Keratinocyte (primary cell): ENCODE measurements around the gene AMY1C. TPM values are rescaled to one million over a fixed set of nuclear protein-coding genes. Genes with fewer than 3 reads are reported as not detected.

ENCODE experiments used
- DNase-seq: peaks from one replicate; pipeline ENCODE4 v3.0.0-alpha.2; 2011; ENCODE audit warnings: low read depth, missing footprints, low spot score
- FAIRE-seq: peaks from 2 replicates; lab custom pipeline; 2011; peaks lifted over from hg19 to GRCh38; lab: Jason Lieb, UNC
- H2AFZ ChIP-seq: 2 replicates; pipeline ENCODE4 v1.6.0; 2012; ENCODE audit warnings: low read length, control low read depth, inconsistent platforms; ENCODE audit not compliant: control insufficient read depth
- H3K27ac ChIP-seq: 2 replicates; pipeline ENCODE4 v1.5.1; 2011; ENCODE audit warnings: low read length; ENCODE audit not compliant: control insufficient read depth, insufficient read depth
- H3K27me3 ChIP-seq: 3 replicates; pipeline ENCODE4 v1.6.0; 2011; ENCODE audit warnings: low read length; ENCODE audit not compliant: control insufficient read depth, insufficient read depth; ENCODE audit errors: extremely low read depth
- H3K36me3 ChIP-seq, 2 experiments: 2 replicates in 1 of 2; 3 replicates in 1 of 2; pipeline ENCODE4 v1.5.1; 2011; ENCODE audit warnings: low read length in 2 of 2, mild to moderate bottlenecking in 1 of 2; ENCODE audit not compliant: control insufficient read depth in 2 of 2, insufficient read depth in 2 of 2; ENCODE audit errors: extremely low read depth in 1 of 2
- H3K4me1 ChIP-seq: 3 replicates; pipeline ENCODE4 v1.5.1; 2011; ENCODE audit warnings: low read length; ENCODE audit not compliant: control insufficient read depth, insufficient read depth; ENCODE audit errors: extremely low read depth
- H3K4me2 ChIP-seq: 3 replicates; pipeline ENCODE4 v1.6.0; 2011; ENCODE audit warnings: low read depth, low read length; ENCODE audit not compliant: control insufficient read depth, insufficient read depth; ENCODE audit errors: extremely low read depth
- H3K4me3 ChIP-seq, 3 experiments: fragments of 200-600 bp in 1 of 3; sonication (generic) in 1 of 3; 2 replicates in 2 of 3; 3 replicates in 1 of 3; pipeline ENCODE4 v1.5.1; 2011 to 2016; ENCODE audit warnings: low read length in 3 of 3, mild to moderate bottlenecking in 3 of 3, control low read depth in 2 of 3, inconsistent platforms in 1 of 3, low read depth in 1 of 3, mixed read lengths in 1 of 3, mixed run types in 1 of 3, moderate library complexity in 1 of 3; ENCODE audit not compliant: control insufficient read depth in 2 of 3, insufficient read depth in 2 of 3; ENCODE audit errors: extremely low read depth in 1 of 3
- H3K79me2 ChIP-seq: 2 replicates; pipeline ENCODE4 v1.6.0; 2012; ENCODE audit warnings: low read length; ENCODE audit not compliant: control insufficient read depth, insufficient read depth
- H3K9ac ChIP-seq: 3 replicates; pipeline ENCODE4 v1.6.0; 2011; ENCODE audit warnings: low read length; ENCODE audit not compliant: control insufficient read depth, insufficient read depth; ENCODE audit errors: extremely low read depth
- H3K9me1 ChIP-seq: 3 replicates; pipeline ENCODE4 v1.6.0; 2011; ENCODE audit warnings: low read length; ENCODE audit not compliant: control insufficient read depth, insufficient read depth; ENCODE audit errors: extremely low read depth
- H3K9me3 ChIP-seq: 2 replicates; pipeline ENCODE4 v1.5.1; 2012; ENCODE audit warnings: low read depth, low read length; ENCODE audit not compliant: control insufficient read depth
- H4K20me1 ChIP-seq: 3 replicates; pipeline ENCODE4 v1.6.0; 2011; ENCODE audit warnings: low read length; ENCODE audit not compliant: control insufficient read depth, insufficient read depth; ENCODE audit errors: extremely low read depth
- EZH2 ChIP-seq: IDR thresholded peaks from one replicate; pipeline ENCODE4 v1.6.1; 2012; ENCODE audit warnings: inconsistent platforms, mild to moderate bottlenecking, low read length, moderate library complexity
- dilution Hi-C: fragments of 300-500 bp; cut with MboI; formaldehyde crosslinking; loops from one replicate; pipeline ENCODE4 v1.7.0; 2020; ENCODE audit warnings: low sequenced_read_pairs; ENCODE audit not compliant: extremely low pct_ligation_motif_present
- polyA plus RNA-seq, 5 experiments: library from polyadenylated mRNA; depleted of rRNA in 3 of 5; stranded (reverse) in 3 of 5; stranded (forward) in 1 of 5; unstranded in 1 of 5; fragments of >200 nt; gene quantifications; 1 replicate in 1 of 5; 2 replicates in 3 of 5; 3 replicates in 1 of 5; pipeline versions ENCODE4 v1.2.1 to v1.2.3, GENCODE V29; 2011 to 2012; ENCODE audit warnings: missing spikeins in 2 of 5, low read depth in 1 of 5, low replicate concordance in 1 of 5
- TF ChIP-seq, protein P1 (sequence below), 3 experiments: IDR thresholded peaks in 1 of 3; conservative IDR thresholded peaks in 1 of 3; optimal IDR thresholded peaks in 1 of 3; 2 replicates in 2 of 3; 3 replicates in 1 of 3; pipeline versions ENCODE3 to v1.5.1; 2011; ENCODE audit warnings: low read length in 3 of 3, mild to moderate bottlenecking in 3 of 3, moderate library complexity in 2 of 3, control low read depth in 1 of 3, inconsistent platforms in 1 of 3; ENCODE audit not compliant: insufficient read depth in 2 of 3; ENCODE audit errors: extremely low read depth in 1 of 3

The AMY1C gene
- polyA plus RNA-seq, 1 donor (not counting 4 experiments of a cell fraction or from before 2014, with no cell fraction given), result not detected

DNA sequence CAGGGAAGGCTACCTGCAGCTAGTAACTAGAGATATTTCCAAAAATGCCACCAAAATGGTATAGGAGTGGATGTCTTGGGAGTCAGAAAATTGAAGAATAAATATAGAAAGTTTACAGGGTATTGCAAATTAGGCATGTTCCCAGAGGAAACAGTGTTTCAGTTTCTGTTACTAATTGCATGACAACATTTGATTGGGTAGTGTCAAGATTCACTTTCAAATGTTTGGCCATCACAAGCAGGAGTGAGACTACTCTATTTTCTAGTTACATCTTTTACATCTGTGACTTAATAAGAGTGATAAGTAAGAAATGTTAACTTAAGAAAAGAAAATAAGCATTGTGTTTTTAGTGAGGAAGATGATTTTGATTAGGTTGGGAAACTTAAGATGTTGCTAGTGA is 30.2 kb downstream of the AMY1C start:
- Histone ChIP-seq H2AFZ (no peak overlapping the region), H3K9me3 (no peaks in the 10 kb centered on the region), H3K27ac (no peak overlapping the region), H3K9me1 (no peaks in the 10 kb centered on the region), H3K36me3 (no peaks in the 10 kb centered on the region), H3K27me3 (no peaks in the 10 kb centered on the region), H3K4me3 (no peak overlapping the region), H3K9ac (no peak overlapping the region), H3K4me1 (no peaks in the 10 kb centered on the region), H3K79me2 (no peaks in the 10 kb centered on the region), H3K4me2 (no peak overlapping the region), H4K20me1 (no peaks in the 10 kb centered on the region)
- FAIRE-seq, result no peak
- dilution Hi-C loops, result no loop called here
- DNase-seq, result no peak
- no peak for TF ChIP-seq EZH2
- TF ChIP-seq, protein P1, sequence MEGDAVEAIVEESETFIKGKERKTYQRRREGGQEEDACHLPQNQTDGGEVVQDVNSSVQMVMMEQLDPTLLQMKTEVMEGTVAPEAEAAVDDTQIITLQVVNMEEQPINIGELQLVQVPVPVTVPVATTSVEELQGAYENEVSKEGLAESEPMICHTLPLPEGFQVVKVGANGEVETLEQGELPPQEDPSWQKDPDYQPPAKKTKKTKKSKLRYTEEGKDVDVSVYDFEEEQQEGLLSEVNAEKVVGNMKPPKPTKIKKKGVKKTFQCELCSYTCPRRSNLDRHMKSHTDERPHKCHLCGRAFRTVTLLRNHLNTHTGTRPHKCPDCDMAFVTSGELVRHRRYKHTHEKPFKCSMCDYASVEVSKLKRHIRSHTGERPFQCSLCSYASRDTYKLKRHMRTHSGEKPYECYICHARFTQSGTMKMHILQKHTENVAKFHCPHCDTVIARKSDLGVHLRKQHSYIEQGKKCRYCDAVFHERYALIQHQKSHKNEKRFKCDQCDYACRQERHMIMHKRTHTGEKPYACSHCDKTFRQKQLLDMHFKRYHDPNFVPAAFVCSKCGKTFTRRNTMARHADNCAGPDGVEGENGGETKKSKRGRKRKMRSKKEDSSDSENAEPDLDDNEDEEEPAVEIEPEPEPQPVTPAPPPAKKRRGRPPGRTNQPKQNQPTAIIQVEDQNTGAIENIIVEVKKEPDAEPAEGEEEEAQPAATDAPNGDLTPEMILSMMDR (optimal IDR thresholded peaks at IDR 0.05 in 1 of 3, IDR thresholded peaks at IDR 0.05 in 1 of 3, conservative IDR thresholded peaks at IDR 0.05 in 1 of 3; ENCODE audit: extremely low read depth in 1 of 3, insufficient read depth in 2 of 3, low read length in 3 of 3), result no peak

DNA sequence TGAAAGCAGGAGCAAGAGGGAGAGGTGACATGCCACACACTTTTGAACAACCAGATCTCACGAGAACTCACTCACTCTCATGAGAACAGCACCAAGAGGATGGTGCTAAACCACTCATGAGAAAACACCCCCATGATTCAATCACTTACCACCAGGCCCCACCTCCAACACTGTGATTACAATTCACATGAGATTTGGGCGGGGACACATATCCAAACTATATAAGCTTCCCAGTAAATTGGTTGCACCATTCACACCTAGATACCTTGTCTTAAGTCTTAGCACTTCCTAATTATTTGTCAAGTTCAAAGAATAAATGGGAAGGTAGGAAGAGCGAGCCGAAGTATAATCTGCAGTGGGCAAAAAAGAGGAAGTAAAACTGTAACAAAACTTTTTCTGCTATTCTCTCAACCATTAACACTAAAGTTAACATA is 34.3 kb downstream of the AMY1C start:
- Histone ChIP-seq H2AFZ (no peak overlapping the region), H3K4me1 (no peaks in the 10 kb centered on the region), H4K20me1 (no peaks in the 10 kb centered on the region), H3K4me2 (no peak overlapping the region), H3K27me3 (no peaks in the 10 kb centered on the region), H3K9ac (no peak overlapping the region), H3K9me1 (no peaks in the 10 kb centered on the region), H3K9me3 (no peaks in the 10 kb centered on the region), H3K4me3 (no peak overlapping the region), H3K36me3 (no peaks in the 10 kb centered on the region), H3K27ac (no peak overlapping the region), H3K79me2 (no peaks in the 10 kb centered on the region)
- DNase-seq (no peak), FAIRE-seq (no peak)
- TF ChIP-seq, protein P1 (optimal IDR thresholded peaks at IDR 0.05 in 1 of 3, IDR thresholded peaks at IDR 0.05 in 1 of 3, conservative IDR thresholded peaks at IDR 0.05 in 1 of 3; ENCODE audit: extremely low read depth in 1 of 3, insufficient read depth in 2 of 3, low read length in 3 of 3), result no peak
- TF ChIP-seq EZH2, result no peak
- dilution Hi-C loops, result no loop called here
